OCI-LY7 (cell line): ENCODE data around the gene HK2. TPM values are rescaled to one million over a fixed set of nuclear protein-coding genes. Genes with fewer than 3 reads are reported as not detected.
"Not testable (repeated sequence)": the region's sequence is repeated elsewhere in the genome, so short reads cannot be mapped to it uniquely, and the experiment has no call there.

Experiments used
- BruUV-seq: library from RNA; stranded (reverse); fragments of 400-500 nt; replicated peaks from 2 replicates; lab custom pipeline; 2021; lab: Mats Ljungman, UMichigan
- CTCF ChIA-PET: fragments of 300-600 bp; sonication (Branson Sonifier 250); formaldehyde crosslinking; loops from one replicate; lab custom pipeline; 2022; ENCODE audit warnings: antibody characterized with exemption; ENCODE audit not compliant: unreplicated experiment; lab: Charles Lee
- POLR2A ChIA-PET: fragments of 300-600 bp; sonication (Branson Sonifier 250); formaldehyde crosslinking; loops from one replicate; lab custom pipeline; 2022; ENCODE audit warnings: antibody characterized with exemption; lab: Charles Lee
- DNase-seq: peaks from one replicate; pipeline ENCODE4 v3.0.0-alpha.2; 2015; ENCODE audit warnings: low spot score
- H2AFZ ChIP-seq: fragments of 200-600 bp; sonication (generic), shearing (Covaris generic); 2 replicates; pipeline ENCODE4 v1.6.1; 2014; ENCODE audit warnings: mild to moderate bottlenecking, antibody characterized with exemption, low read length, moderate library complexity
- H3K27ac ChIP-seq: fragments of 200-600 bp; sonication (generic); 2 replicates; pipeline ENCODE4 v1.5.1; 2014; ENCODE audit warnings: mixed run types, low read depth, mild to moderate bottlenecking, moderate library complexity, low read length, inconsistent platforms; ENCODE audit not compliant: poor library complexity, severe bottlenecking
- H3K36me3 ChIP-seq: fragments of 200-600 bp; sonication (generic); 2 replicates; pipeline ENCODE4 v1.6.1; 2014; ENCODE audit warnings: mild to moderate bottlenecking, antibody characterized with exemption, low read length, moderate library complexity, mixed read lengths; ENCODE audit not compliant: insufficient read depth
- H3K4me1 ChIP-seq: fragments of 200-600 bp; sonication (generic); 2 replicates; pipeline ENCODE4 v1.5.1; 2014; ENCODE audit warnings: mild to moderate bottlenecking, low read length; ENCODE audit not compliant: insufficient read depth, poor library complexity, severe bottlenecking
- H3K4me2 ChIP-seq: fragments of 200-600 bp; sonication (generic); 2 replicates; pipeline ENCODE4 v1.6.1; 2014; ENCODE audit warnings: mild to moderate bottlenecking, low read length
- H3K4me3 ChIP-seq: fragments of 200-600 bp; sonication (generic); 2 replicates; pipeline ENCODE4 v1.5.1; 2014; ENCODE audit warnings: mild to moderate bottlenecking, low read depth, low read length; ENCODE audit not compliant: poor library complexity, severe bottlenecking
- H3K79me2 ChIP-seq: fragments of 200-600 bp; sonication (generic); 2 replicates; pipeline ENCODE4 v1.6.1; 2016; ENCODE audit warnings: low read depth, mild to moderate bottlenecking, low read length, moderate library complexity, mixed read lengths; ENCODE audit not compliant: insufficient read depth
- H3K9me2 ChIP-seq: fragments of 200-600 bp; sonication (generic); 2 replicates; pipeline ENCODE4 v1.6.1; 2016; ENCODE audit warnings: mild to moderate bottlenecking, low read length, mixed read lengths; ENCODE audit not compliant: insufficient read depth
- H3K9me3 ChIP-seq: fragments of 200-600 bp; sonication (generic); 2 replicates; pipeline ENCODE4 v1.6.1; 2014; ENCODE audit warnings: mild to moderate bottlenecking, mixed run types, low read length, mixed read lengths
- H4K20me1 ChIP-seq: fragments of 200-600 bp; sonication (generic); 2 replicates; pipeline ENCODE4 v1.6.1; 2014; ENCODE audit warnings: mild to moderate bottlenecking, antibody characterized with exemption, low read length, moderate library complexity, mixed read lengths; ENCODE audit not compliant: insufficient read depth
- CTCF ChIP-seq: fragments of 200-600 bp; sonication (generic); conservative IDR thresholded peaks from 2 replicates; pipeline ENCODE4 v1.5.1; 2014; ENCODE audit warnings: mild to moderate bottlenecking, antibody characterized with exemption, low read length, moderate library complexity, mixed read lengths
- EZH2phosphoT487 ChIP-seq: fragments of 200-600 bp; sonication (generic); IDR thresholded peaks from 2 replicates; pipeline ENCODE4 v1.6.1; 2018; ENCODE audit warnings: low read depth, borderline replicate concordance, mild to moderate bottlenecking, mixed run types, antibody characterized with exemption, low read length, moderate library complexity, mixed read lengths
- intact Hi-C: fragments of 100-400 bp; cut with micrococcal nuclease; formaldehyde crosslinking; loops from one replicate; pipeline ENCODE4 v1.10.0; 2022; ENCODE audit not compliant: unreplicated experiment
- total RNA-seq, 2 experiments: library from RNA; depleted of rRNA in 1 of 2; stranded (reverse); fragments of >200 nt in 1 of 2; shearing (Covaris generic) in 1 of 2; gene quantifications; 2 replicates each; pipeline ENCODE4 v1.2.3, GENCODE V29; 2014 to 2022

The HK2 gene
- total RNA-seq, 2 experiments from 2014 or later, result 8.6 to 50.5 TPM

DNA sequence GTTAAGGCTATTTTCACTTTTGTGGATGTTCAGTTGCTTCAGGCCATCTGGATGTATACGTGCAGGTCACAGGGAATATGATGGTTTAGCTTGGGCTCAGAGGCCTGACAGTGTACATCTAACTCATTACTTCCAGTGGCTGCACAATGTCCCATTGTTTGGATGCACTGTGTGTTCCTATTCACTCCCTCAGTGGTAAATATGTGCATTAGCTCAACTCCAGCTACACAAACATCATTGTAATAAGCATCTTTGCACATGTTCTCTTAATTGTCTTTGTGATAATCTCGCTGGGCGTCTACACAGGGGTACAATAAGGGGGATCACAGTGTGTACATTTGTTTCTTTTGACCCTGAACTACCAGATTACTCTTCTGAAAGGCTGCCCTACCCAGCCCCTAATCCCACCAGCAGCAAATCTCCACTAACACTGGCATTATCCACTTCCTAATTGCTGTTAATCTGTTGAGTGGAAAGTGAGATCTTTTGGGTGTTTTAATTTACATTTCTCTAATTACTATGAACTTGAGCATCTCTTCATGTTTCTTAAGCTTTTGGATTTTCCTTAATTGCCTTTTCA is 68.4 kb downstream of the HK2 start:
- BruUV-seq, result no TSS peak
- Histone ChIP-seq H3K4me2 (no peak overlapping the region), H3K9me3 (no peaks in the 10 kb centered on the region), H4K20me1 (no peaks in the 10 kb centered on the region), H2AFZ (no peak overlapping the region), H3K9me2 (no peaks in the 10 kb centered on the region), H3K4me1 (no peaks in the 10 kb centered on the region), H3K27ac (no peak overlapping the region), H3K36me3 (no peaks in the 10 kb centered on the region), H3K4me3 (no peak overlapping the region), H3K79me2 (no peaks in the 10 kb centered on the region; the same call in 1 of the 2 replicates)
- DNase-seq, result no peak
- no peak for TF ChIP-seq EZH2phosphoT487
- TF ChIP-seq CTCF, result no peak
- intact Hi-C loops, result loop anchor here (10.0 kb wide), 1 partner anchor 722 kb away; no protein-coding TSS in a partner anchor
- CTCF ChIA-PET, result no interaction called here
- POLR2A ChIA-PET, result no interaction called here

DNA sequence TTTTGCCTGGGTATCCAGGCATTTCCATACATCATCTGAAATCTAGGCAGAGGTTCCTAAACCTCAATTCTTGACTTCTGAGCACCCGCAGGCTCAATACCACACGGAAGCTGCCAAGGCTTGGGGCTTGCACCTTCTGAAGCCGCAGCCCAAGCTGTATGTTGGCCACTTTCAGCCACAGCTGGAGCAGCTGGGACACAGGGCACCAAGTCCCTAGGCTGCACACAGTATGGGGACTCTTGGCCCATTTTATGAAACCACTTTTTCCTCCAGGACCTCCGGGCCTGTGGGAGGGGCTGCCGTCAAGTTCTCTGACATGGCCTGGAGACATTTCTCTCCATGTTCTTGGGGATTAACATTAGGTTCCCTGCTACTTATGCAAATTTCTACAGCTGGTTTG is 72.5 kb downstream of the HK2 start:
- H3K4me2 ChIP-seq, result no peak overlapping the region
- no peak for DNase-seq
- H2AFZ ChIP-seq, result no peak overlapping the region
- no peaks in the 10 kb centered on the region for H3K36me3 ChIP-seq
- H3K27ac ChIP-seq, result no peak overlapping the region
- H4K20me1 ChIP-seq, result no peaks in the 10 kb centered on the region
- H3K4me3 ChIP-seq, result no peak overlapping the region
- no TSS peak for BruUV-seq
- H3K79me2 ChIP-seq, result no peaks in the 10 kb centered on the region; the same call in 1 of the 2 replicates
- POLR2A ChIA-PET, result no interaction called here
- no peaks in the 10 kb centered on the region for H3K9me2 ChIP-seq
- intact Hi-C loops, result loop anchor here (10.0 kb wide), 1 partner anchor 718 kb away; no protein-coding TSS in a partner anchor
- H3K9me3 ChIP-seq, result no peaks in the 10 kb centered on the region
- no peaks in the 10 kb centered on the region for H3K4me1 ChIP-seq
- CTCF ChIA-PET, result no interaction called here
- no peak for TF ChIP-seq EZH2phosphoT487
- TF ChIP-seq CTCF, result no peak

- H4K20me1 ChIP-seq, H3K27ac ChIP-seq, H3K9me3 ChIP-seq, H3K36me3 ChIP-seq, DNase-seq, H3K4me2 ChIP-seq, H3K4me1 ChIP-seq, POLR2A ChIA-PET, H2AFZ ChIP-seq, CTCF ChIA-PET, H3K9me2 ChIP-seq, BruUV-seq, H3K79me2 ChIP-seq, H3K4me3 ChIP-seq: not testable (repeated sequence)
- intact Hi-C loops, result loop anchor here (10.0 kb wide), 1 partner anchor 717 kb away; no protein-coding TSS in a partner anchor
Measured at GRCh38 chr2:74907560-74907959, 73.6 kb downstream of the HK2 start.
